NK-92 (cell line): ENCODE data around the gene TAF9.
"Not testable (repeated sequence)": the region's sequence is repeated elsewhere in the genome, so short reads cannot be mapped to it uniquely, and the experiment has no call there.

Source experiments
- DNase-seq: peaks from one replicate; lab custom pipeline; 2025; ENCODE audit not compliant: unreplicated experiment; lab: John Stamatoyannopoulos, UW

Gene TAF9

DNA sequence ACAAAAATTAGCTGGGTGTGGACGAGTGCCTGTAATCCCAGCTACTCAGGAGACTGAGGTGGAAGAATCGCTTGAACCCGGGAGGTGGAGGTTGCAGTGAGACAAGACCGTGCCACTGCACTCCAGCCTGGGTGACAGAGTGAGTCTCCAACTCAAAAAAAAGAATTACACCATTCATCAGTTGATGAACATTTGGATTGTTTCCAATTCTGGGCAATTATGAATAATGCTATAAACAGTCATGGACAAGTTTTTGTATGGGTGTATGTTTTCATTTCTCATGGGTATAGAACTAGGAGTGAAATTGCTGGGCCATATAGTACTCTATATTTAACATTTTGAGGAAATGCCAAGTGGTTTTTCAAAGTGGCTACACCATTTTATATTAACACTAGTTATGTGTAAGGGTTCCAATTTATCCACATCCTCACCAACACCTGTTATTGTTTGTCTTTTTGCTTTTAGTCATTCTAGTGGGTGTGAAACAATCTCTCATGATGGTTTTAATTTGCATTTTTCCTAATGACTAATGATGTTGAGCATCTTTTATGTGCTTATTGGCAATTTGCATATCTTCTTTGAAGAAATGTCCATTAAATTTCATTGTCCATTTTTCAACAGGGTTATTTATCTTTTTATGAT lies 27.7 kb downstream of the TAF9 start:
- no peak for DNase-seq

DNA sequence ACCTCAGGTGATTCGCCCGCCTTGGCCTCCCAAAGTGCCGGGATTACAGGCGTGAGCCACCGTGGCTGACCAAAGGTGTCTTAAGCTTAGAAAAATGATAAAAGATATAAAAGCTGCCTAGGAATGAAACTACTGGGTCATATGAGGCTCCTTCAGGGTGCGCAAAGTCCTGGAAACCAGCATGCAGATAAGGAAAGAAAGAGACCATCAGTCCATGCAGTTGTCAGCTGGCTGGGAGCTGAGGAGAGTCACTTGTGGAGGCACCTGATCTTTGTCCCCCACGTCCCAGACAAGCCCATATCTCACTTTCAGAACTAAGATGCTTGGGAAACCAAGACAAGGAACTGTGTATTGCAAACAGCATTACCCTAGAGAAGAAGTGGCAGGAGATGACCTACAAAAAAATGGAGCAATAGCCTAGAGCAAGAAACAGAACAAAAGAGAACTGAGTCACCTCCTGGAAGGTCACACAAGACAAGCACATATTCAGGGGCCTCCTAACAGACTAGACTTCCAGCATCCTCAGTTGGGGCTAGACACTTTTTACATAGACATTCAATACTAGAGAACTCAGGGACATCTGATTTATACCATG lies 33.9 kb downstream of the TAF9 start:
- no peak for DNase-seq

DNA sequence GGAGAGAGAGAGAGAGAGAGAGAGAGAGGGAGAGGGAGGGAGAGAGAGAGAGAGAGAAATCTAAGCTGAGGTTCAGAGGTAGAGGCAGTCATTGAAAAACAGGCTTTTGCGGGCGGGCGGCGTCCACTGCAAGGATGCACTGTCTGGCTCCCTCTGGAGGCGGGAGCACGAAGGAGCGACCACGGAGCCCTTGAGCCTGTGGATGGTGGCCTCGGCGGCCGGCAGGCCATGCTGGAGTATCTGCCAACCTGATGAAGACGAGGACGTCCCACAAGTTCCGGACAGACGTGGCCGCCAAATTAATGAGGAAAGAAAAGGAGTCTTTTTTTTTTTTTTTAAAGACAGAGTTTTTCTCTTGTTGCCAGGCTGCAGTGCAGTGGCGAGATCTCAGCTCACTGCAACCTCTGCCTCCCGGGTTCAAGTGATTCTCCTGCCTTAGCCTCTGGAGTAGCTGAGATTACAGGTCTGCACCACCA lies 34.5 kb downstream of the TAF9 start:
- no peak for DNase-seq

DNA sequence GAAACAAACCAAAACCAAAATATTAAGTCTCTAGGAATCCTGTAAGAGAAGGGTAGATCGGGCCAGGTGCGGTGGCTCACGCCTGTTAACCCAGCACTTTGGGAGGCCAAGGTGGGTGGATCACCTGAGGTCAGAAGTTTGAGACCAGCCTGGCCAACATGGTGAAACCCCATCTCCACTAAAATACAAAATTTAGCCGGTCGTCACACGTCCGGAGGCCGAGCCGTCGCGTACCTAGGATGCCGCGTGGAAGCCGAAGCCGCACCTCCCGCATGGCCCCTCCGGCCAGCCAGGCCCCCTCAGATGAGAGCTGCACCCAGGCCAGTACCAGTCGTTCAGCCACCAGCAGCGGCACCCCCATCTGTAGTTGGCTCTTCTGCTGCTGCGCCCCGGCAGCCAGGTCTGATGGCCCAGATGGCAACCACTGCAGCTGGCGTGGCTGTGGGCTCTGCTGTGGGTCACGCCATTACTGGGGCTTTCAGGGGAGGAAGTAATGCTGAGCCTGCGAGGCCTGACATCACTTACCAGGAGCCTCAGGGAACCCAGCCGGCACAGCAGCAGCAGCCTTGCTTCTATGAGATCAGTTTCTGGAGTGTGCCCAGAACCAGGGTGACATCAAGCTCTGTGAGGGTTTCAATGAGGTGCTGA lies 35.5 kb downstream of the TAF9 start:
- DNase-seq: not testable (repeated sequence)

DNA sequence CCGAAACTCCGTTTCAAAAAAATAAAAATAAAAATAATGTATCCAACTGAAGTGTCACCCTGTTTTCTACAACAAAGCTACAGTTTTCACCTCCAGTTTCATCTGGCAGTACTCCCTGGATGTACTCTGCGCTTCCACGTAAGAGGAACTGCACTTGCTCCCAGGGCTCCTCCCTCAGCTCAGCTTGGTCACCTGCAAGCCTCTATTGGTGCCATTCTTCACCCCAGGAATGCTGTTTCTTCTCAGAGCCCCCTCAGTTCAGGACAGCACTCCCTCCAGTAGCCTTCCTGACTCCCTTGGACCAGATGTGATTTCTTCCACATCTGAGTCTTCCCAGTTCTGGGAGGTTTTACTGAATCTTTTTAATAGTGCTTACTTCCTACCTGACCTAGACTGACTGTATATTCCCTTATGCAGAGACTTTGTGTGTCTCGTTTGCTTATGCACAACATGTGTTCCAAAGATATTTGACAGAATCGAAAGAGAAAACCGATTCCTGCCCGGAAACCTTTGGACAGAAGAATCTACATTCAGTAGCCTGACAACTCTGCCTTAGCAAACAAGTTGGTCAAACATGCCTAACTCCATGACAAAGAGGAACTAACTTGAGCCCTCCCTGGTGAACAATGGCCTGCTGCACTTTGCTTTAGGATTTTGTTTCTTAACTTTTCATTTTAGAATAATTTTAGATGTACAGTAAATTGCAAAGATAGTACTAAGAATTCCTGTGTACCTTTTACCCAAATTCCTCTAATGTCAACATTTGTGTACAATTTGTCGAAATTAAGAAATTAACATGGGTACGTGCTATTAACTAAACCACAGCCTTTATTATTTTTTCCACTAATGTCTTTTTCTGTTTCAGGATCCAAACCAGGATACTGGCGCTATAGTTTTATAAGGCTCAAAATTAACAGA lies 37.5 kb downstream of the TAF9 start:
- no peak for DNase-seq

DNA sequence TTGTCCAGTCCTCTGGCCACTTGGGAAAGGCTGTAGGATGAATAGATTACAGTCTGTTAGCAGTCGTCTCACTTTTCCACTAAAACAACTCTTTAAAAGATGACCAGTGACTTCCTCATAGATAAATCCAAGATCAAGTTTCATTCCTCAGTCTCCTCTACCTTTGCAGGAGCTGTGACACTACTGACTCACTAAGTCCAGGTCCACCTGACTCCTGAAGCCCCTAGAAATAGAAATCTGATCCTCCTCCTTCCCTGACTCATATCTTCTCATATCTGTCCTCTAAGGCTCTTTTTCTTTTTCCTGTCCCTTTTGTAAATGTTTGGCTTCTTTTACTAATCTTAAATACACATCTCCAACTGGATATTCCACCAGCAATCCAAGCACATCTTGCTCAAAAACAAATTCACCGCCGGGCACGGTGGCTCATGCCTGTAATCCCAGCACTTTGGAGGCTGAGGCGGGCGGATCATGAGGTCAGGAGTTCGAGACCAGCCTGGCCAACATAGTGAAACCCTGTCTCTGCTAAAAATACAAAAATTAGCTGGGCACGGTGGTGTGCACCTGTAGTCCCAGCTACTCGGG lies 39.3 kb downstream of the TAF9 start:
- DNase-seq: no peak

DNA sequence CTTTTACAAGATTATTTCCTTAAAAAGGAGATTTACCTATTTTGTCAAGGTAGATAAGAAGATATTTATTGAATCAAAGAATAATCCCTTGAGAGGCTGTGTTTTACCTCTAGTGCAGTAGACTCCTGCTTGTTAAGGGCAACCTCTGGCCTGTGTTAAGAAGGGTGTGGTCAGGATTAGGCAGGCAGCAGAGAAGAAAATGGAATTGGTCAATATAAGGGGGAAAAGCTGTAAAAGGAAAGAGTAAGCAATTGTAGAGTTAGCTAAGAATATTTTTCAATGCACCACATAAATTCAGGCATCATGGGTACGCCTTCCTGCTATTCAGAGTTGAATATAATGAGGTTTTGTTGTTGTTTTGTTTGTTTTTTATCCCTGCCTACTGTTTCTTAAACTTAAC lies 43.0 kb downstream of the TAF9 start:
- no peak for DNase-seq

DNA sequence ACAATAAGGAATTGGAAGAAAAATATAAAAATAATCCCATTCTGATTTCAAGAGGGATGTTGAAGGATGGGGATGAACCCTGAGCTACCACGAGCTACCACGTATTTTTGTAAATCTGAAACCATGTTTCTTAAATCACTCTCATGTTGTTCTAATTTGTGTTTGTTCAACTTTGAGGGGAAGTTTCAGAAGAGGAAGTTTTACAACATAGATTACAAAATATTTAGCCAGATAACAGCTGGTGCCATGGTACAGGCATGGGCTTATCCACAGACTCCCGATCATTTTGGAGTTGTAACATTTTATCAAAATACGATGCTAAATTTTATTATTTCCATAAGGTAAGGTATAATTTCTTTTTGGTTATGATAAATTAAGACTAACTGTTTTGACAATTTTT lies 51.9 kb downstream of the TAF9 start:
- no peak for DNase-seq

DNA sequence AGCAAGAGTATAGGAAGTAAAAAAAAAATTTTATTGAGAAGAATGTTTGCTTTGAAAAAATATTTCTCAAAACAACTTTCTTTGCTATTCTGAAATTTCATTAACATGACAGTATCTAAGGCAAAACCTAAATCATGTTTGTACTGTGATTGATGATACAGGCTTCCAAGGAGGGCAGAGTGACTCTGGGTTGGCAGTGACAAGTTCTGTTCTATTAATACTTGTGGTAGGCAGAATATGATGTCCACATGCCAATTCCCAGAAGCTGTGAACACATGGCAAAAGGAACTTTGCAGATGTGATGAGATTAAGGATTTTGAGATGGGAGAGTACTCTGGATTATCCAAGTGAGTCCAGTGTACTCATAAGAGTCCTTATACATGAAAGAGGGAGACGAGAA lies 53.3 kb downstream of the TAF9 start:
- DNase-seq: no peak
